ENCODE measurements around the gene DNAAF3.

DNA sequence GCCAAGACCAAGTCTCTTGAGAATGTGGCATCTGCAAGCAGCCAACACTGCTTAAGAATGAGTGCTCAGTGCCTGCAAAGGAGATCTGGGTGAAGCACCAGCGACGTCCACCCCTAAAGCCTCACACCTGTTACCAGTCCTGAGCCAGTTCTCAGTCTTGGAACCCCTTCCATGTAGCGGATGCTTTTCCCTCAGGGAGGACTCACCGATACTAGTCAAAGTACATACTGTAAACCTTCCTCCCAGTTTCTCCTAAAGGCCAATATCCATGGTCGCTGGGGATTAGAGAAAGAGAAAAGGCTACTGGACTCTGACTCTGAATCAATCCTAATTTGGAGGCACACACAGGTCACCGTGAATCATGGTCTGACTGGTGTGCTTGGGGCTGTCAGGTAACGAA, 47.1 kb upstream of the DNAAF3 start:
- TF ChIP-seq POLR2A (IDR thresholded peaks at IDR 0.05; ENCODE audit: low read length) (no peak), GATA1 (IDR thresholded peaks at IDR 0.05; ENCODE audit: low read depth, low read length) (no peak)

Measured in erythroblast (primary cell).